Effector CD8-positive, alpha-beta T cell (primary cell): Measurements from ENCODE around the gene ERICH4.
"Not testable (repeated sequence)": the region's sequence is repeated elsewhere in the genome, so short reads cannot be mapped to it uniquely, and the experiment has no call there.

Source experiments
- DNase-seq: peaks from one replicate; lab custom pipeline; 2025; lab: John Stamatoyannopoulos, UW

Gene ERICH4

DNA sequence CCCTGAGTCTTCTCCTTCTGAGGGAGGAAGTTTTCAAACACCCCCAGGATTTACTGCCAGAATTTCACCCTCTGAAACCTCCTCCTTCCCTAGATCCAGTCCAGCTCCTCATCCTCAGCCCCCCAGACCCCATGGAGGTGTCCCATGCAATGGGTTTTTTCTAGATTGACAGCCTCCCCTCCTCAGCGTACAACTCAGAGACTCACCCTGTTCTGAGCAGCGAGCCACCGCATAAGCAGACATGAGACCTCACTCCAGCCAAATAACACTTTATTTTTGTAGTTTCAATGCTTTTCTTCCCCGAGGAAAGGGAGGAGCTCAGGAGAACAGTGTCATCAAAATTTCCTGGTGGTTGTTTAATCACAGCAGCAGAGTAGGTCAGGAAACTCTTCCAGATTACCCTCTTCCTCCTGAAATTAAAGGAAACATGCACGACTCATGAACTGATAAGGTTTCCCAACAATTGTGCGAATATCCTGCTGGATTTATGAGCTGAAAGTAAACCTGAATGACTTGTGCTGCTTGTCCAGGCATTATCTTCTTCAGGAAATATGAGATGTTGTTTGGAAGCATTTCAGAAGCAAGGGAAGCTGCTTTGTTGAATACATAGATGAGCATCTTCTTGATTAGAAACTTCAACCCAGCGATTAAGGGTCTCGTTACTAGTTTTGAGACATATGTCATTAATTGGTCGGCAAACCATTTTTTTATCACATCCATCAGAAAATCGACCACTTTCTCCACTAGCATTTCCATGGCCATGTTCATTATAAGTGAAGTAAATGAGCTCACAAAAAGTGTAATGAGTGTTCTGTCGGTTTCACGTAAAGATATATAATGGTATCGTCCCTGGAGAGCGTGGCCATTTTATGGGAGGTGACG is 36.2 kb downstream of the ERICH4 start:
- no peak for DNase-seq

GRCh38 chr19:41479757-41480191 is 36.8 kb downstream of the ERICH4 start:
- DNase-seq, result no peak

- no peak for DNase-seq
These were observed 37.4 kb downstream of the ERICH4 start for GRCh38 chr19:41480336-41480735.

DNA sequence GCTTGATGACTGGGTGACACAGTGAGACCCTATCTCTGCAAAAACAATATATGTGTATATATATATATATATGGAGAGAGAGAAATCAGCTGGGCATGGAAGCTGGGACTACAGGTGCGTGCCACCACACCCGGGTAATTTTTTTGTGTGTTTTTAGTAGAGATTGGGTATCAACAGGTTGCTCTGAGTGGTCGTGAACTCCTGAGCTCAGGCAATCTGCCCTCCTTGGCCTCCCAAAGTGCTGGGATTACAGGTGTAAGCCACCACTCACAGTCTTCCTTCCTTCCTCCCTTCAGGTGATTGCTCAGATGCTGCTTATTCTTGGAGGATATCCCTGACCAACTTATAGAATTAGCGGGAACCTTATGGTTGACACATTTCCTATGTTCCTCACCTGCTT is 41.9 kb downstream of the ERICH4 start:
- DNase-seq, result no peak

GRCh38 chr19:41486953-41487352 is 44.0 kb downstream of the ERICH4 start:
- not testable (repeated sequence) for DNase-seq

DNA sequence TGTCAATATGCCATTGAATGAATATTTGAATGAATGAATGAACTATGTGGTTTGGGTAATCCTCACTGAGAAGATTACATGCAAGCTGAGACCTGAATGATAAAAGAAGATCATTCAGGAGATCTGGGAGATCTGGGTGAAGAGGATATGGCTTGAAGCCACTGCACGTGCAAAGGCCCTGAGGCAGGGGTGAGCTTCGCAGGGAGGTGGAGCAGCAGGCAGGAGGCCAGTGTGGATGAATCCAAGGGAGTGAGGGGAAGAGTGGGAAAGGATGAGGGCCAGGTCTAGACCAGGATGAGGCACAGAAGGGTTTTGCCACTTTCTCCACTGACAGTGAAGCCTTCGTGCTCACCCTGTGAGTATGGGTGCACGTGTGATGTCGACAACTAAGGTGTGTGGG is 49.9 kb downstream of the ERICH4 start:
- DNase-seq, result no peak
